Fibroblast of lung (primary cell): ENCODE results near the gene AGRP. TPM values are rescaled to one million over a fixed set of nuclear protein-coding genes. Genes with fewer than 3 reads are reported as not detected.
"Not testable (repeated sequence)": the region's sequence is repeated elsewhere in the genome, so short reads cannot be mapped to it uniquely, and the experiment has no call there.

ENCODE experiments used
- DNase-seq, 2 donors: peaks; one replicate each; pipeline versions ENCODE4 v3.0.0 to v3.0.0-alpha.2; 2010; ENCODE audit warnings: low read depth in 2 of 2
- H2AFZ ChIP-seq: 2 replicates; pipeline ENCODE4 v1.5.1; 2012; ENCODE audit warnings: low read length, control low read depth, inconsistent platforms
- H3K27ac ChIP-seq: 2 replicates; pipeline ENCODE4 v1.5.1; 2011; ENCODE audit warnings: low read length, control low read depth; ENCODE audit not compliant: insufficient read depth
- H3K27me3 ChIP-seq: 2 replicates; pipeline ENCODE4 v1.5.1; 2011; ENCODE audit warnings: mild to moderate bottlenecking, low read length; ENCODE audit not compliant: control insufficient read depth, insufficient read depth
- H3K36me3 ChIP-seq: 2 replicates; pipeline ENCODE4 v1.5.1; 2011; ENCODE audit warnings: low read length; ENCODE audit not compliant: control insufficient read depth, insufficient read depth
- H3K4me1 ChIP-seq: 2 replicates; pipeline ENCODE4 v1.5.1; 2011; ENCODE audit warnings: low read length; ENCODE audit not compliant: control insufficient read depth, insufficient read depth; ENCODE audit errors: extremely low read depth
- H3K4me2 ChIP-seq: 2 replicates; pipeline ENCODE4 v1.5.1; 2011; ENCODE audit warnings: low read length, control low read depth; ENCODE audit not compliant: insufficient read depth; ENCODE audit errors: extremely low read depth
- H3K4me3 ChIP-seq, 4 experiments: fragments of 200-600 bp in 1 of 4; sonication (generic) in 1 of 4; replicated peaks in 1 of 4; 2 replicates each; pipeline ENCODE4 v1.5.1; 2011 to 2016; ENCODE audit warnings: low read length in 4 of 4, low read depth in 3 of 4, mild to moderate bottlenecking in 3 of 4, control low read depth in 2 of 4, inconsistent platforms in 1 of 4, mixed read lengths in 1 of 4; ENCODE audit not compliant: insufficient read depth in 1 of 4; ENCODE audit errors: control extremely low read depth in 1 of 4
- H3K79me2 ChIP-seq: 2 replicates; pipeline ENCODE4 v1.5.1; 2012; ENCODE audit warnings: mild to moderate bottlenecking, low read length, inconsistent platforms; ENCODE audit not compliant: control insufficient read depth, insufficient read depth
- H3K9ac ChIP-seq: 2 replicates; pipeline ENCODE4 v1.5.1; 2011; ENCODE audit warnings: mild to moderate bottlenecking, low read length, control low read depth; ENCODE audit not compliant: insufficient read depth
- H3K9me3 ChIP-seq: 2 replicates; pipeline ENCODE4 v1.5.1; 2012; ENCODE audit warnings: low read depth, low read length; ENCODE audit not compliant: control insufficient read depth, insufficient read depth
- H4K20me1 ChIP-seq: 2 replicates; pipeline ENCODE4 v1.5.1; 2011; ENCODE audit warnings: low read length; ENCODE audit not compliant: control insufficient read depth, insufficient read depth; ENCODE audit errors: extremely low read depth
- EZH2 ChIP-seq: IDR thresholded peaks from 2 replicates; pipeline ENCODE4 v1.5.1; 2012; ENCODE audit warnings: low read length, control low read depth, mild to moderate bottlenecking; ENCODE audit errors: missing control alignments
- polyA plus RNA-seq, 2 donors: library from polyadenylated mRNA; depleted of rRNA in 1 of 2; stranded (reverse) in 1 of 2; unstranded in 1 of 2; fragments of >200 nt; gene quantifications; 2 replicates each; pipeline ENCODE4 v1.2.1, GENCODE V29; 2011 to 2012; ENCODE audit warnings: missing spikeins in 1 of 2
- total RNA-seq: library from RNA; depleted of rRNA; stranded (reverse); fragments of >200 nt; gene quantifications from 2 replicates; pipeline ENCODE4 v1.2.1, GENCODE V29; 2014
- TF ChIP-seq, protein P1 (sequence below), 2 donors: IDR thresholded peaks in 1 of 2; conservative IDR thresholded peaks in 1 of 2; 1 replicate in 1 of 2; 2 replicates in 1 of 2; pipeline ENCODE4 v1.5.1; 2011 to 2012; ENCODE audit warnings: low read length in 2 of 2, control low read depth in 1 of 2, inconsistent platforms in 1 of 2, low read depth in 1 of 2, mild to moderate bottlenecking in 1 of 2

AGRP gene
- total and polyA plus RNA-seq, 2 donors (not counting 1 experiment from before 2014, with no cell fraction given) = not detected

DNA sequence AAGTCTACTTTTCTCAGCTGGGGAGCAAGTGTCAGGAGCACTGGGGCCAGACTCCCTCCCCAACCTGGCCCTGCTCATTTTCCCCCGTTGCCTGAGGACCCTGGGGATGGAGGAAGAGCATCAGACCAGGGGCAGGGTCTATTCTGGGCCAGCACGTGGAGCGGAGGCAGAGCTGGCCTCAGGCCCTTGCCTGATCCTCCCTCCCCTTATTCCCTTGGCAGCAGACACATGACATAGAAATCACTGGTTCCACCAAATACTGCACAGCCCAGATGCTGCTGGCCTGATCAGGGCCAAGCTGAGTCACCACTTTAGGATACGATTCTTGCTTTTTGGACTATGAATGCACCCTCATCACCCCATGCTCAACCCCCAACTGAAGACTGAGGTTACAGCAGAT lies 15.8 kb upstream of the AGRP start:
- H3K27ac ChIP-seq = peak overlapping the region; percentile 44
- H3K36me3 ChIP-seq = no peaks in the 10 kb centered on the region
- H3K9me3 ChIP-seq = no peaks in the 10 kb centered on the region
- peak overlapping the region; percentile 30 for H2AFZ ChIP-seq
- no peaks in the 10 kb centered on the region for H3K79me2 ChIP-seq
- H3K4me1 ChIP-seq = peaks cover 8% of the 10 kb centered on the region
- peak overlapping the region; percentile 13 for H3K4me2 ChIP-seq
- no peak overlapping the region for H3K4me3 ChIP-seq
- H4K20me1 ChIP-seq = no peaks in the 10 kb centered on the region
- H3K9ac ChIP-seq = no peak overlapping the region
- no peak for TF ChIP-seq EZH2
- TF ChIP-seq, protein P1, sequence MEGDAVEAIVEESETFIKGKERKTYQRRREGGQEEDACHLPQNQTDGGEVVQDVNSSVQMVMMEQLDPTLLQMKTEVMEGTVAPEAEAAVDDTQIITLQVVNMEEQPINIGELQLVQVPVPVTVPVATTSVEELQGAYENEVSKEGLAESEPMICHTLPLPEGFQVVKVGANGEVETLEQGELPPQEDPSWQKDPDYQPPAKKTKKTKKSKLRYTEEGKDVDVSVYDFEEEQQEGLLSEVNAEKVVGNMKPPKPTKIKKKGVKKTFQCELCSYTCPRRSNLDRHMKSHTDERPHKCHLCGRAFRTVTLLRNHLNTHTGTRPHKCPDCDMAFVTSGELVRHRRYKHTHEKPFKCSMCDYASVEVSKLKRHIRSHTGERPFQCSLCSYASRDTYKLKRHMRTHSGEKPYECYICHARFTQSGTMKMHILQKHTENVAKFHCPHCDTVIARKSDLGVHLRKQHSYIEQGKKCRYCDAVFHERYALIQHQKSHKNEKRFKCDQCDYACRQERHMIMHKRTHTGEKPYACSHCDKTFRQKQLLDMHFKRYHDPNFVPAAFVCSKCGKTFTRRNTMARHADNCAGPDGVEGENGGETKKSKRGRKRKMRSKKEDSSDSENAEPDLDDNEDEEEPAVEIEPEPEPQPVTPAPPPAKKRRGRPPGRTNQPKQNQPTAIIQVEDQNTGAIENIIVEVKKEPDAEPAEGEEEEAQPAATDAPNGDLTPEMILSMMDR (conservative IDR thresholded peaks at IDR 0.05 in 1 of 2, IDR thresholded peaks at IDR 0.05 in 1 of 2; ENCODE audit: low read depth in 1 of 2, low read length in 2 of 2) = no peak
- DNase-seq = peak in 1 of 2 donors; percentile 29
- H3K27me3 ChIP-seq = no peaks in the 10 kb centered on the region

DNA sequence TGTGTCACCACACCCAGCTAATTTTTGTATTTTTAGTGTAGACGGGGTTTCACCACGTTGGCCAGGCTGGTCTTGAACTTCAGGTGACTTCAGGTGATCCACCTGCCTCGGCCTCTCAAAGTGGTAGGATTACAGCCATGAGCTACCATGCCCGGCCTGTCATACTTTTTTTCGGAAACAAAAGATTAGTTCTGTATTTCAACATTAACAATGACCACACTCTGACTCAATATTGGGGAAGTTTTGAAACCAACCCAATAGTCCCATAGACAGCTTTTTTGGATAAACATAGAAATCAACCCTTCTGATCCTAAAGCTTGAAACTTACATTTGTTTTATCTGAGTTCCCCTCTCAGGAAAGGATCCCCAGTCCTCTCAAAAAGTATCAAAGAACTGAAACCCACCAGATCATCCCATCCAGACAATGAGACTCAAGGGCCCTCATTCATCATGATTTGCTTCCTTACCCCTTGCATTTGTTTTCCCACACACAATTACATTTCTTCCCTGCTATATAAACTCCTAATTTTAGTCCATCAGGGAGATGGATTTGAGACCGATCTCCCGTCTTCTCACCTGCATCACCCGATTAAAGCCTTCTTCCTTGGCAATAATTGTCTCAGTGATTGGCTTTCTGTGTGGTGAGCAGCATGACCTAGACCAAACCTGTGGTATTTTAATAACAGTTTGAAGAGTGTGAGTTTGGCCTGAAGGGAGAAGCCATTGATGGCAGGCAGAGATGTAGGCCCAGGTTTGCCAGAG lies 7.2 kb upstream of the AGRP start:
- Histone ChIP-seq H3K4me2 (peak overlapping the region; percentile 8), H4K20me1 (no peaks in the 10 kb centered on the region), H3K79me2 (no peaks in the 10 kb centered on the region), H3K36me3 (no peaks in the 10 kb centered on the region), H3K9ac (no peak overlapping the region), H3K4me3 (no peak overlapping the region), H3K4me1 (no peaks in the 10 kb centered on the region), H3K9me3 (no peaks in the 10 kb centered on the region), H3K27ac (no peak overlapping the region), H3K27me3 (no peaks in the 10 kb centered on the region), H2AFZ (no peak overlapping the region)
- peak in 1 of 2 donors; percentile 64 for DNase-seq
- no peak for TF ChIP-seq EZH2
- TF ChIP-seq, protein P1 (conservative IDR thresholded peaks at IDR 0.05 in 1 of 2, IDR thresholded peaks at IDR 0.05 in 1 of 2; ENCODE audit: low read depth in 1 of 2, low read length in 2 of 2) = no peak

DNA sequence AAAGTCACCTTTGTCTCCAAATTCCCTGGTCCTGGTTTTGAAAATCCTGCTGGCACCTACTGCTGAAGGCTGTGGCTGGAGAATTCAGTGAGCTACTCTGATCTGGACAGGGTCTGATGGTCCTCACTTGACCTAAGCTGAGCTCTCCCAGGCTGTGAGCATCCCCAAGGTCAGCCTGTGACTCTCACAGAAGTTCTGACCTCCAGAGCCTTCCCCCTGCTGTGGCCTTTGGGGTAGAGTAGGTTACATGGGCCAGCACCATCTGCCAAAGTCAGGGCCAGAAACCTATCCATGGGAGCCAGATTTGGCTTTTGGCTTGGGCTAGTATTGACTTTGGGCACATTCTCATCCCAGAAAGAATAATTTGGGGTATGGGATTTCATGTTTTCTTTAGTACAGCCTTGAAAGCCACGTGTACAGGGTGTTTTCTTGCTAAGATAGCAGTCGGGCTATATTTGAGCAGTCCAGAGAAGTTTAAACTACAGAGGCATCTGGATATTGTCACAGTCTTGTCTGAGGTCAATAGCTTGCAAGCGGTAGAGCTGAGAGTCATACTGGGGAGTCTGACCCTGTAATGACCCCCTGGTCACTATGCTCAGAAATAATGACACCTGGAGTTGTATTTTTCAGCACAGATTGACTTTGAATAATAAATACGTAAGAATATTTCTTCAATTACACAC lies 6.2 kb upstream of the AGRP start:
- no peaks in the 10 kb centered on the region for H3K9me3 ChIP-seq
- TF ChIP-seq, protein P1 (conservative IDR thresholded peaks at IDR 0.05 in 1 of 2, IDR thresholded peaks at IDR 0.05 in 1 of 2; ENCODE audit: low read depth in 1 of 2, low read length in 2 of 2) = no peak
- TF ChIP-seq EZH2 = no peak
- H3K4me2 ChIP-seq = no peak overlapping the region
- DNase-seq = no peak
- H3K4me3 ChIP-seq = no peak overlapping the region
- no peaks in the 10 kb centered on the region for H3K27me3 ChIP-seq
- no peaks in the 10 kb centered on the region for H4K20me1 ChIP-seq
- H3K27ac ChIP-seq = no peak overlapping the region
- H3K4me1 ChIP-seq = no peaks in the 10 kb centered on the region
- H3K9ac ChIP-seq = no peak overlapping the region
- no peaks in the 10 kb centered on the region for H3K79me2 ChIP-seq
- H3K36me3 ChIP-seq = no peaks in the 10 kb centered on the region
- H2AFZ ChIP-seq = no peak overlapping the region

DNA sequence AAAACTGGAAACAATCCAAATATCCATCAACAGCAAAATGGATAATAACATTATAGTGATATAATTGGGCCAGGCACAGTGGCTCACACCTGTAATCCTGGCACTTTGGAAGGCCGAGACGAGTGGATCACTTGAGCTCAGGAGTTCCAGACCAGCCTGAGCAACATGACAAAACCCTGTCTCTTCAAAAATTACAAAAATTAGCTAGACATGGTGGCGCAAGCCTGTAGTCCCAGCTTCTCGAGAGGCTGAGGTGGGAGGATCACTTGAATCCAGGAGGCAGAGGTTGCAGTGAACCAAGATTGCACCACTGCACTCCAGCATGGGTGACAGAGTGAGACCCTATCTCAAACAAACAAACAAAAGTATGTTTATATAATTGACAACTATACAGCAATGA lies 4.2 kb upstream of the AGRP start:
- H3K27me3 ChIP-seq, DNase-seq, H3K36me3 ChIP-seq, H3K9ac ChIP-seq, H3K4me2 ChIP-seq, H3K4me3 ChIP-seq, H2AFZ ChIP-seq, H3K9me3 ChIP-seq, H3K4me1 ChIP-seq, H3K27ac ChIP-seq, H4K20me1 ChIP-seq, H3K79me2 ChIP-seq: not testable (repeated sequence)
